HEK293 (cell line): ENCODE results near the gene LRRC59.

Source experiments
- CTCF ChIA-PET: fragments of 350-600 bp; formaldehyde crosslinking; extraction: SDS; loops from one replicate; lab custom pipeline; 2021; ENCODE audit warnings: antibody characterized with exemption; lab: Yijun Ruan, JAX
- POLR2A ChIA-PET: fragments of 300-600 bp; formaldehyde crosslinking; extraction: SDS; loops from one replicate; lab custom pipeline; 2020; ENCODE audit warnings: antibody characterized with exemption, inconsistent platforms; lab: Yijun Ruan, JAX
- H3K27ac ChIP-seq: fragments of 200-500 bp; sonication (Bioruptor generic); 2 replicates; pipeline ENCODE4 v1.5.1; 2014; ENCODE audit warnings: low read depth, low read length, control low read depth, inconsistent platforms; ENCODE audit errors: extremely low read depth
- H3K36me3 ChIP-seq, 2 experiments: fragments of 200-500 bp in 1 of 2; sonication (Bioruptor generic) in 1 of 2; 1 replicate in 1 of 2; 2 replicates in 1 of 2; pipeline ENCODE4 v1.5.1; 2014 to 2017; ENCODE audit warnings: inconsistent platforms in 2 of 2, low read length in 2 of 2; ENCODE audit not compliant: control insufficient read depth in 2 of 2, insufficient read depth in 1 of 2
- H3K4me1 ChIP-seq: fragments of 200-500 bp; sonication (Bioruptor generic); 2 replicates; pipeline ENCODE4 v1.5.1; 2014; ENCODE audit warnings: mild to moderate bottlenecking, low read length, inconsistent platforms; ENCODE audit not compliant: control insufficient read depth, insufficient read depth
- H3K4me3 ChIP-seq: 2 replicates; pipeline ENCODE4 v1.5.1; 2011; ENCODE audit warnings: low read depth, mild to moderate bottlenecking, control low read depth, low read length, moderate library complexity
- H3K9me3 ChIP-seq: fragments of 200-500 bp; sonication (Bioruptor generic); 2 replicates; pipeline ENCODE4 v1.5.1; 2014; ENCODE audit warnings: low read depth, low read length, inconsistent platforms; ENCODE audit not compliant: control insufficient read depth, insufficient read depth
- INSM2 ChIP-seq: fragments of 450-650 bp; formaldehyde crosslinking; IDR thresholded peaks from 2 replicates; pipeline ENCODE4 v1.5.1; 2016; ENCODE audit warnings: missing biosample characterization, missing genetic modification characterization
- KLF17 ChIP-seq: fragments of 450-650 bp; formaldehyde crosslinking; IDR thresholded peaks from 2 replicates; pipeline ENCODE4 v1.5.1; 2016; ENCODE audit warnings: missing biosample characterization, missing genetic modification characterization
- RBAK ChIP-seq: fragments of 450-650 bp; formaldehyde crosslinking; IDR thresholded peaks from 2 replicates; pipeline ENCODE4 v1.5.1; 2016; ENCODE audit warnings: missing biosample characterization, missing genetic modification characterization
- ZBTB10 ChIP-seq: fragments of 450-650 bp; formaldehyde crosslinking; IDR thresholded peaks from 2 replicates; pipeline ENCODE4 v1.5.1; 2016; ENCODE audit warnings: missing biosample characterization, missing genetic modification characterization
- ZBTB21 ChIP-seq: fragments of 450-650 bp; formaldehyde crosslinking; IDR thresholded peaks from 2 replicates; pipeline ENCODE4 v1.5.1; 2017; ENCODE audit warnings: missing biosample characterization, missing genetic modification characterization
- ZFP3 ChIP-seq: fragments of 450-650 bp; formaldehyde crosslinking; IDR thresholded peaks from 2 replicates; pipeline ENCODE4 v1.5.1; 2016; ENCODE audit warnings: low read depth, missing biosample characterization, missing genetic modification characterization
- ZNF114 ChIP-seq: fragments of 450-650 bp; formaldehyde crosslinking; IDR thresholded peaks from 2 replicates; pipeline ENCODE4 v1.5.0; 2017; ENCODE audit warnings: missing biosample characterization, missing genetic modification characterization
- ZNF24 ChIP-seq: fragments of 450-650 bp; formaldehyde crosslinking; IDR thresholded peaks from 2 replicates; pipeline ENCODE4 v1.5.1; 2016; ENCODE audit warnings: missing biosample characterization, missing genetic modification characterization
- ZNF324 ChIP-seq: fragments of 450-650 bp; formaldehyde crosslinking; IDR thresholded peaks from 2 replicates; pipeline ENCODE4 v1.5.1; 2016; ENCODE audit warnings: missing biosample characterization, missing genetic modification characterization
- ZNF449 ChIP-seq: fragments of 450-650 bp; formaldehyde crosslinking; IDR thresholded peaks from 2 replicates; pipeline ENCODE4 v1.5.1; 2017; ENCODE audit warnings: missing biosample characterization, mild to moderate bottlenecking, missing genetic modification characterization, moderate library complexity
- ZNF521 ChIP-seq: fragments of 450-650 bp; formaldehyde crosslinking; IDR thresholded peaks from 2 replicates; pipeline ENCODE4 v1.5.1; 2017; ENCODE audit warnings: missing biosample characterization, mild to moderate bottlenecking, missing genetic modification characterization
- ZNF548 ChIP-seq: fragments of 450-650 bp; formaldehyde crosslinking; IDR thresholded peaks from 2 replicates; pipeline ENCODE4 v1.5.1; 2016; ENCODE audit warnings: missing biosample characterization, missing genetic modification characterization
- ZNF555 ChIP-seq: fragments of 450-650 bp; formaldehyde crosslinking; conservative IDR thresholded peaks from 2 replicates; pipeline ENCODE4 v1.5.1; 2017; ENCODE audit warnings: missing biosample characterization, mild to moderate bottlenecking, missing genetic modification characterization, inconsistent platforms
- ZNF596 ChIP-seq: fragments of 450-650 bp; IDR thresholded peaks from 2 replicates; pipeline ENCODE4 v1.5.0; 2018; ENCODE audit warnings: missing biosample characterization, mild to moderate bottlenecking, missing genetic modification characterization, moderate library complexity
- ZNF623 ChIP-seq: fragments of 450-650 bp; formaldehyde crosslinking; IDR thresholded peaks from 2 replicates; pipeline ENCODE4 v1.5.1; 2016; ENCODE audit warnings: missing biosample characterization, missing genetic modification characterization
- ZNF645 ChIP-seq: fragments of 450-650 bp; formaldehyde crosslinking; IDR thresholded peaks from 2 replicates; pipeline ENCODE4; 2016; ENCODE audit warnings: missing biosample characterization, missing genetic modification characterization
- ZNF670 ChIP-seq: fragments of 450-650 bp; formaldehyde crosslinking; IDR thresholded peaks from 2 replicates; pipeline ENCODE4 v1.5.1; 2016; ENCODE audit warnings: missing biosample characterization, missing genetic modification characterization, low read depth
- ZNF777 ChIP-seq: fragments of 450-650 bp; formaldehyde crosslinking; IDR thresholded peaks from 2 replicates; pipeline ENCODE4 v1.5.1; 2017; ENCODE audit warnings: missing biosample characterization, missing genetic modification characterization, borderline replicate concordance
- ZNF837 ChIP-seq: fragments of 450-650 bp; formaldehyde crosslinking; IDR thresholded peaks from 2 replicates; pipeline ENCODE4 v1.5.1; 2016; ENCODE audit warnings: missing biosample characterization, missing genetic modification characterization

Gene LRRC59

GRCh38 chr17:50350733-50351132 lies 46.6 kb downstream of the LRRC59 start (continued):
- TF ChIP-seq ZNF645 (tag by site-specific recombination) (no peak), ZBTB10 (tag by site-specific recombination) (no peak), ZNF548 (tag by site-specific recombination) (no peak), ZNF449 (tag by site-specific recombination) (no peak), ZNF623 (tag by site-specific recombination) (no peak), INSM2 (tag by site-specific recombination) (no peak), ZNF24 (no peak), ZNF521 (tag by site-specific recombination) (no peak), ZFP3 (no peak), ZNF596 (tag by site-specific recombination) (no peak), ZNF114 (tag by site-specific recombination) (no peak), ZNF670 (tag by site-specific recombination) (no peak), ZNF555 (tag by site-specific recombination) (no peak), ZBTB21 (tag by site-specific recombination) (no peak)

GRCh38 chr17:50349243-50349600 lies 48.1 kb downstream of the LRRC59 start:
- POLR2A ChIA-PET, result interaction anchor here (0.7 to 1.5 kb wide), 3 partner anchors 10 to 48 kb away, joined by 3 to 8 read pairs (median 4); partner anchors contain the start of gene LRRC59
- TF ChIP-seq ZNF837 (tag by site-specific recombination) (no peak), KLF17 (tag by site-specific recombination) (no peak), ZNF777 (no peak), RBAK (tag by site-specific recombination) (no peak), ZNF324 (tag by site-specific recombination) (no peak)
- Histone ChIP-seq H3K4me1 (peaks cover 11% of the 10 kb centered on the region), H3K9me3 (no peaks in the 10 kb centered on the region), H3K27ac (no peak overlapping the region), H3K4me3 (no peak overlapping the region), H3K36me3 (peaks cover 0 to 33% of the 10 kb centered on the region in 2 experiments; a peak in 1 of 3 replicates)
- CTCF ChIA-PET, result interaction anchor here (1.0 to 4.2 kb wide), 3 partner anchors 12 to 147 kb away, joined by 3 to 39 read pairs (median 5); partner anchors contain the start of gene LRRC59
